OCI-M2 (cell line): ENCODE data around the gene NPTXR.

Experiments
- DNase-seq: peaks from one replicate; lab custom pipeline; 2025; ENCODE audit not compliant: unreplicated experiment; lab: John Stamatoyannopoulos, UW

Gene NPTXR

DNA sequence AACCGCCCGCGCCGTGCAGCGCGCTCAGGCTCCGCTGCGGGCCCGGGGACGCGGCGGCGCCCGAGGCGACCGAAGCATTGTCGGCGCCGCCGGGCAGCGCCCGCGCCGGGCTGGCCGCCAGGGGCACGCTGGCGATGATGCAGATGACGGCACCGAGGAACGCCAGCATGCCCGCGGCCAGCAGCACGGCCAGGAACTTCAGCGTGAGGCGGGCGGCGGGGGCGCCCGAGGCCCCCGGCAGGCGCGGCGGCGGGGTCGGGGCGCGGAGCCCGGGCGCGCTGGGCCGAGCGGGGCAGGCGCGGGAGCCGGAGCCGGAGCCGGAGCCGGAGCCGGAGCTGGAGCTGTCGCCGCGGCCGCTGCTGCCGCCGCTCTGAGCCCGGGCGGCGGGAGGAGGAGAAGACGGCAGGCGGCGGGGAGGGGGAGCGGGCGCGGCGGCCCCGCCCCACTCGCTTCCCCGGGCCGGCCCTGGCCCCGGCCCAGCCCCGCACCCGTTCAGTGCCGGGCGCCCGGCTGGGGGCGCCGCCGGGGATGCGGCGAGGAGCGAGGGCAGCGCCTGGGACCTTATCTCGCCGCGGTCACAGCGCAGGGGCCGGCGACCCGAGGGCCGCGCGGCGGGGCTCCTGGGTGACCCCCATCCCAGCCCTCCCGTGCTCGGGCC lies at the start of gene NPTXR:
Gene NPTXR, minus strand, starts transcription at position 372 of the 658 bp plus-strand sequence.
- DNase-seq, result no peak

DNA sequence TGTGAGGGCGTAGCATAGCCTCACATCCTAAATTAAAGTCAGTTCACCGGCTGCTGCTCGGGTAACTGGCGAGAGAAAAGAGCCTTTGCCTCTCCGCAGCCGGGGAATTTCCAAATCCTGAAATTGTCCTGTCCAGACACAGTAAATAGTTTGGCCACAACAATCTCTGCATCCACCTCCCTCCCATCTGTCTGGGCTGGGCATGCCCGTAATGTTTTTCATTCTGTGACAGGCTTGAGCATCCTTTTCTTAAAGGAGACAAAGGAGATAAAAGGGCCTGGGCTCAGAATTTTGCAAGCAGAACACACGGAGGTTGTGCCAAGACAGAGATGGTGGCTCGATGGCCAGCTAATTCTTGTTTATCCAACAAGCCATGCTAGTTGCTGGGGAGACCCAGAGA lies 47.4 kb upstream of the NPTXR start:
- DNase-seq, result no peak

DNA sequence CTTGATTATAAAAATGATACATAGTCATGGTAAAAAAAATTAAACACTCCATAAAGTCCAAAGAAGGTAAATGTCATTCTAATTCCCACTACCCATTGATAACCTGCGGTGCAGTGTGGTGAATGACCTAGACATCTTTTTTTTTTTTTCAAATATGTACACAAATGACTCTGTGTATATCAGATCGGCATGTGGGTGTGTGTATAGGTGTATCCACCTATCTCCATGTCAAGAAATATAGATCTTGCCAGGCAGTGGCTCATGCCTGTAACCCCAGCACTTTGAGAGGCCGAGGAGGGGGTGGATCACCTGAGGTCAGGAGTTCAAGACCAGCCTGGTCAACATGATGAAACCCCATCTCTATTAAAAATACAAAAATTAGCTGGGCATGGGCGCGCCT lies 46.5 kb upstream of the NPTXR start:
- DNase-seq, result no peak

DNA sequence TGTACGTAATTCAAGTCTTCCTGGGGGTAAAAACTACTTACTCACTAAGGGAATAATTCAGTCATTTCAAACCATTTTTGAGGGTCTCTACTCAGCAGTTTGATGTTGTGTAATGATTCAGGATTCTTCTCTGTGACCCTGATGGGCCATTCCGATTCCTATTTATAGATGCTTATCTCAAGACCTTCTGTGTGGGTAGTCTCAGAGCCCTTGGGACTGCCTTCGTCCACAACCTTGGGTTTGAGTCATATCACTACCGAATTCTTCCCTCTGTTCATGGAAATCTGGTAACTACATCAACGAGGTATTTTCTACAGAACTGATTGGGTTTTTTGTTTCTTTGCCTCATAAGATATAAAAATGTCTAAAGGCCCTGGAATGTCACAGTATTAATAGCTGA lies 42.5 kb upstream of the NPTXR start:
- no peak for DNase-seq

DNA sequence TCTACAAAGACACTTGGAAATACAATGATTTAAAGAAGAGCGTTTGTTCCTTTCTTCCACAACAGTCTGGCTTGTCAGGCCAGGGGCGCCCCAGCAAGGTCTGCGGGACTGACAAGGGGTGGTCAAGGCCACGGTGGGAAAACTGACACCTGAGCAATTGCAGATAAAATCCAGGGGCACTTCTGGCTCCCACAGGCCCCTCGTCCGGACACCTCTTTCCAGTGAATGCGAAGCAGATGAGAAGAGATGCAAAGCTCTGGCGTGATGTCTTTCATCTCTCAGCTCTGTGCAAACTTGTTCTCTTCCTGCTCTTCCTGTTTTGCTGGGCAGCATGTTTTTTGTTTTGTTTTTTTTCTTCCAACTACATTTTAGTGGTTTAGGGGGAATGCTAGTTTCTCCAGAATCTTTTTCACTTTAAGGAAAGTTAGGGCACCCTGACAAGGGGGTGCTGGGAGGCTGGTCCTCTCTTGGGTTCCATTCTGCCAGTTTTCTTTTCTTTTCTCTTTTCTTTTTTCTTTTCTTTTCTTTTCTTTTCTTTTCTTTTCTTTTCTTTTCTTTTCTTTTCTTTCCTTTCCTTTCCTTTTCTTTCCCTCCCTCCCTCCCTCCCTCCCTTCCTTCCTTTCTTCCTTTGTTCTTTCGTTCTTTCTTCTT lies 39.3 kb upstream of the NPTXR start:
- no peak for DNase-seq

DNA sequence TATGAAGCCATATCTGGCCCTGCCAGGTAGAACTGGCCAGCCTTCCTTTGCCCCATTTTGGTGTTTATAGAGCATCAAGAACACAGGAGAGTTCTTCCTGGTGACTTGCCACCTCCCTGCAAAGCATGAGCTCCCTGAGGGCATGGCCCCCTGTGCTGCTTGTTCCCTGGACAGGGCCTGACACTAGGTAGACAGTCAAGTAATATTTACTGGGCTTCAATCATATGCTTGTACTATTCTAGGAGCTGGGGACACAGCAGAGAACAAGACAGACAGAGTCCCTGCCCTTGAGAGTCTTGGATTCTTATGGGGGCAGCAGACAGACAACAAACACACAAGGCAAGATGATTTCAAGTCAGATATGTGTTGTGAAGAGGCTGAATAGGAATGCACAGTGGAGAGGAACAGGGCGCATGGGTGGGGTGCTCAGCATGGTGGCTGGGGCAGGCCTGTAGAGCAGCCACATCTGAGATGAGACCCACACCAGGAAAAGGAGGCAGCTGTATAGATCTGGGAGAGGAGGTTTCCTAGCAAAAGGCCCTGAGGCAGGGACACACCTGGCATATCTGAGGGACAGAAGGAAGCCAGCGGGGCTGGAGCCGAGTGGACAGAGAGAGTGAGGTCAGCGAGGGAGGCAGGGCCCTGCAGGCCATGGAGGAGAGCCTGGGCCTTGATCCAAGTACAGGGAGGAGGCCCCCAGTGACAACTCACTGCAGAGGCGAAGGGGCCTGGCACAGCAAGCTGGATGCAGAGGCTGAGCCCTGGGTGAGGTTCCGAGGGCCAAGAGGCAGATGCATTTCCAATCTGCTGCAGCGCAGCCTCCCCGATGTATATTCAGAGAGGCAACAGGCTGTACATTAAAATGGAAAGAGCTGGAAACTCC lies 38.4 kb upstream of the NPTXR start:
- no peak for DNase-seq

DNA sequence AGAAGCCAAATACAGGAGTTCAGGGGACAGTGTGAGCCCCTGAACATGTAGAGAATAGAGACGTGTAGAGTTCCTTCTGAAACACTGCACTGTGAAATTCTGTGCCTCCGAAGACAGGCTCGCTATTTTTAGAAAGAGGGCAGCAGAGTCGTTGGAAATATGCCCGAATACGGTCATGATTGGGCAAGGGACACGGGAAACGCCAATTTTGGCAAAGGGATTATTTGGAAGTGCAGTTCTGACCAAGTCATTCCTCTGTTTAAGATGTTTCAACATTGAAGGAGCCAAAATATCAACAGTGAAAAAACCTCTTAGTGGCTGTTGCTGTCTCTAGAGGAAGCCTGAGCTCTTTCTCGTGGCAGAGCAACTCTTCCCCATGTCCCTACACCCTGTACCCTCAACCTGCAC lies 37.6 kb upstream of the NPTXR start:
- no peak for DNase-seq

DNA sequence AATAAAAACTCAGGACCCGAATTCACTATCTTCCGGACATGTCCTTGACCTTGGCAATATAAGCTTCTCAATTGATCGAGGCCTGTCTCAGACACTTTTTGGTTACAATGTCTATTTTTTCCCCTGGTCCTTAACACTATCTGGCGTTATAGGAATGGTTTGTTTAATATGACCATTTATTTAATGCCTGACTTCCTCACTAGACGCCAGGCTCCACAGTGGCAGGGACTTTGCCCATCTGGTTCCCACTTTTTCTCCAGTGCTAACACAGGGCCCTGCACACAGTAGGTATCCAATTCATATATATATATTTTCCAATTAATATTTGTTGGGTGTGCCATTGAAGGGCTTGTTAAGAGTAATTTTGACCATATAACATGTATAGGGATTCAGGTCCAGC lies 36.1 kb upstream of the NPTXR start:
- no peak for DNase-seq

DNA sequence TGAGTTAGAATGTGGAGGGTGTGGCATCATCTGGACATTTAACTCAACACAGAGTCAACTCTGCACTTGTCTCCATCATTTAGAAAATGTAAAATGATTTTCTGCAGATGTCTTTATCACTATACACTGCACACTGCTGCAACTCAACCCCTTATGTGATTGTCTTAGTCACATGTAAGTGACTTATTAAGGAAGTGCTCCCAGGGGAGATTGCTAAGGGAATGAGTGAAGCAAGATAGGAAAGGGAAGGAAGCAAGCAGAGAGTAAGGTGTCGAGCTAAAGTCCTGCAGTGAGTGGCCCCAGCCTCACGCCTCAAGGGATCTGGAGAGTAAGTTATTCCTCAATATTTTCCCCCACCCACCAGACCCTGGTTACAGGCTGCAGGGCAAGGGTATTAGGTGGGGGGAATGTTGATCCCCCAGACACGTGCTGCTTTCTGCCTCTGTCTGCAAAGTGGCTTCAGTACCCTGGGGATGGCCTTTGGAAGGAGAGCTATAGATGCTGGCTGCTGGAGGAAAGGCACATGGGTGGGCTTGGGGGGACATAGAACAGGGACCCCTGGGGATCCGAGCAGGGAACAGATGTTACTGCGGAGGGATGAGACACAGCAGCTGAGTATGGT lies 35.4 kb upstream of the NPTXR start:
- no peak for DNase-seq

DNA sequence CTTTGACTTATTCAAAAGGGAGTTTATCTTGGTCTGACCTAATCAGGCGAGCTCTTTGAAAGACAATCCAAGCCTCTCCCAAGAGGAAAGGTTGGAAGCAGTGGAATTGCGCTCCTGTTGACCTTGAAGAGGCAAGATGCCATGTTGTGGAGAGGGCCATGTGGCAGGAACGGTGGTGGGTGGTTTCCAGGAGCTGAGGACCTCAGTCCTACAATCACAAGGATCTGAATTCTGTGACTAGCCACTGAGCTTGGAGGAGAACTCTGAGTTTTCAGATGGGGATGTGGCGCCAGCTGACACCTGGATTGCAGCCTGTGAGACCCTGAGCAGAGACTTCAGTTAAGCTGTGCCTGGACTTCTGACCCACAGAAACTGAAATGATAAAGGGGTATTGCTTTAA lies 34.2 kb upstream of the NPTXR start:
- DNase-seq, result no peak

DNA sequence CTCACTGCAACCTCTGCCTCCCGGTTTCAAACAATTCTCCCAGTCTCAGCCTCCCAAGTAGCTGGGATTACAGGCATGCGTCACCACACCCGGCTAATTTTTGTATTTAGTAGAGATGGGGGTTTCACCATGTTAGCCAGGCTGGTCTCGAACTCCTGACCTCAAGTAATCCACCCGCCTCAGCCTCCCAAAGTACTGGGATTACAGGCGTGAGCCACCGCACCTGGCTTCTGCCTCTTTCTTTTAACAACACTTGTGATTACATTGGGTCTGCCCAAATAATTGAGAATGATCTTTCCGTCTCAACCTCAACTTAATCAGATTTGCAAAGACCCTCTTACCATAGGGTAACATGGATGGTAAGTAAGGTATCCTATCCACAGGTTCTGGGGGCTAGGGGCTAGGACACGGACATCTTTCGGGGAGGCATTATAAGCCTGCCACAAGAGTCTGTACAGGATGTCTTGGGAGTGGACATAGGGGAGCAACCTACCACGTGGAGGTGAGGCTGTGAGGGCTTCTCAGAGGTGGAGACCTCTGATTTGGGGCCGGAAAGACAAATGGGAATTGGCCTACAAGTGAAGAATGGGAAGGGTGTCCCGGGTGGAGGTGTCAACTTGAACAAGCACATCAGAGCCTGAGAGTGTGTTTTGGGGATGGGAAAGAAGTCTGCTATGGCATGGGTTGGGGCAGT lies 30.8 kb upstream of the NPTXR start:
- DNase-seq, result no peak

DNA sequence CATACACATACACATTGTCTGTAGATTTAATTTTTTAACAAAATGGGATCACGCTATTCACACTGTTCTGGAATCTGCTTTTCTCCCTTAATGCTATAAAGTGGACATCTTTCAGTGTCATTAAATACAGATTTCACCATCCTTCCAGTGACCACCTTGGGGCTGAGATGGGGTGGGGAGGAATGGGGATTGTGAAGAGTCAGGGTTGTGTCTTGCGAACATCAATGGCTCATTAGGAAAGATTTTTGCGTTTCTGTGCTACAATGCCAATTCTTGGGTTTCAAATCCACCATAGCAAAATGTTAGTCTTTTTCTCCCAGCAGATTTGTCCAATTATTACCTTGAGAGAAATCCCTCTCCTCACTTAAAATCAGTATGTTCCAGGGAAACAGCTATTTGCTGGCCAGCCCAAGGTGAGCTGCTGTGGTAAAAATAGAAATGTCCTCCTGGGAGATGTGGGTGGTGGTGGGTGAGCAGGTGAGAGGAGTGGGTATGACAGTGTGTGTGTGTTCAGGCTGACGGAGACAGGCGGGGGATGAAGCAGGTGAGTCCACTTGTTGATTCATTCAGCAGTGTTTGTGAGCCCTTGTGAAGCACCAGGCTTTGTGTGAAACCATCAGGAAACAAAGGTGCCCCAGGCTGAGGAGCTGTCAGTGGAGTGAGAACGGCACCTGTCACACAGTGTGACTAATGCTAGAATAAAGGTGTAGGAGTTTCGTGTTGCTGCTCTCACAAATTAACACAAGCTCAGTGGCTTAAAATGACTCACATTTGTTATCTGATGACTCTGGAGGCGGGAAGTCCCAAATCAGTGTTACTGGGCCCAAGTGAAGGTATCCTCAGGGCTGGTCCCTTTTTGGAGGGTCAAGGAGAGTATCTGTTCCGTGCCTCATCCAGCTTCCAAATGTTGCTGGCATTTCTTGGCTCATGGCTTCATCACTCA lies 29.9 kb upstream of the NPTXR start:
- no peak for DNase-seq

DNA sequence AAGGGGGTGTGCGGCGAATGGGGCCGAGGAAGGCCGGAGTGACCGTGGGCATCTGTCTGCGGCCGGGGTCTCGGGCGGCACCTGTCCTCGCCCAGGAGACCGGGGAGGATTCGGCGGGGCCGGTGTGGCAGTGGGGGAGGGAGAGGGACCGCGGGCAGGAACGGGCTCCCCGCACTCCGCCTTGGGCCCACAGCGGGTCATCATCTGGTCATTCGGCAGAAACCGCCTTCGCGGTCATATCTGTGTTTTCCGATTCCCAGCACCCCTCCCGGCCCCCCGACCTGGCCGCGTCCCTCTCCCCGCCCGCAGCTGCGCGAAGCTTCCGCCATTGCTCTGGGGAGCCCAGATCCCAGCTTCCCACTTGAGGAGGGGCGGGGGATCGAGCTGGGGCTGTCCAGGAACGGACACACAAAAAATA lies 29.0 kb upstream of the NPTXR start:
- no peak for DNase-seq

DNA sequence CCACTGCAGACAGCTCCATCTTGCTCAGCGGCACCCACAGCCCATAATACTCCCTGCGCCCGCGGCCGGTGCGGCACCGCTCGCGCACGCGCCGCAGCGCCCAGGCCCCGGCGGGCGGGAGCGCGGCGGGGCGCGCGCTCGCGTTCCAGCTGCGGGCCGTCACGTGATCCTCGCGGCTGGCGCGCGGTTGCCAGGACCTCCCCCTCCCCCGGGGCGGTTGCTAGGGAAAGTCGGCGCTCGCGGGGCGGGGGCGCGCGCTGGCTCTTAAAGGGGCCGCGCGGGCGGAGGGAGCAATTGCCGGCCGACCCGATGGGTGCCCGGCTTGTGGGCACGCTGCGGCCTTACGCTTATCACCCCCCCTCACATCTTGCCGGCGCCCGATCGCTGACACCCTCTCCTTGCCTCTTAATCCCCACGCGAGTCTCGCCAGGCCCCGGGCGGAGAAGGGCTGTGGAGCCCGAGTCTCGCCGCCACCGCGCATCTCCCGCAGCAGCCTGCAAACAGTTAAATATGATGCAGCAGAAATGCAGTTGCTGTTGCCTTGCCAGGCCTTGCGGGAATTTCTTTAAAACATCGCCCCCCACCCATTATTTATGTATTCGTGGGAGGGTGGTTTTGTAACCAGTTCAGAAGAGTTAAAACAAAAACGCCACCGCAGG lies 28.5 kb upstream of the NPTXR start, which contains the start of gene CBX6:
Gene CBX6, minus strand, starts transcription at position 45 of the 659 bp plus-strand sequence. Its CDS starts 26 bp downstream, at position 19.
- DNase-seq, result peak; percentile 11

DNA sequence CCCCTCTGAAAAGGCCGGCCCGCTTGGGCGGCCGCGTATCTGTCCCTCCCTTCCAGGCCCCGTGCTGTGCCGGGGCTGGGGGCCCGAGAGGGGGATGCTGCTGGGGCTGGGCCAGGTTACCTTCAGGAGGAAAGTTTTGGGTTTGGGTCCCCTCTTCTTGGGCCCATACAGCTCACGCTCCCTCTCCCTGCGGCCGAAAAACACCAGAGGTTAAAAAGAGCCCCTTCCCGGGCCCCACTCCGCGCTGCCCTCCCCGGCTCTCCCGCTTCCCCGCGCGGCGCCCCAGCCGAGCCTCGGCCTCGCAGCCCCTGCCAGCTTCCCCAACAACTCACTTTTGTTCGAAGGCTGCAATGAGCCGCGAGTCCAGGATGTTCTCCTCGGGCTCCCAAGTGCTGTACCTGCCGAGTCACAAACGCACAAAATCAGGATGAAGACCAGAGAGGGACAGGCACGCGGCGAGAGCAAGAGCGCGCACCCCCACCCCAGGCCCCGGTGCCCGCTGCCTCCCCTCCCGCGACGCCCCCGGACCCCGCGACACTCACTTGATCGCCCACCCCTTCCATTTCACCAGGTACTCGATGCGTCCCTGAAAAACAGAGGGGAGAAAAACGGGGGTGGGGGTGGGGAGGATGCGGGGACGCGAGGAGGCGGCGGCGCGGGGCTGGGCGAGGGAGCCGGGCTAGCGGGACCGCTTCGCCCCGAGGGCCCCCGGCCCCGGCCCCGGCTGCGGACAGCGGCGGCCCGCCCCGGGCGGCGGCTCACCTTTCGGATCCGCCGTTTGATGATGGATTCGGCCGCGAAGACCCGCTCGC lies 27.7 kb upstream of the NPTXR start:
- no peak for DNase-seq

DNA sequence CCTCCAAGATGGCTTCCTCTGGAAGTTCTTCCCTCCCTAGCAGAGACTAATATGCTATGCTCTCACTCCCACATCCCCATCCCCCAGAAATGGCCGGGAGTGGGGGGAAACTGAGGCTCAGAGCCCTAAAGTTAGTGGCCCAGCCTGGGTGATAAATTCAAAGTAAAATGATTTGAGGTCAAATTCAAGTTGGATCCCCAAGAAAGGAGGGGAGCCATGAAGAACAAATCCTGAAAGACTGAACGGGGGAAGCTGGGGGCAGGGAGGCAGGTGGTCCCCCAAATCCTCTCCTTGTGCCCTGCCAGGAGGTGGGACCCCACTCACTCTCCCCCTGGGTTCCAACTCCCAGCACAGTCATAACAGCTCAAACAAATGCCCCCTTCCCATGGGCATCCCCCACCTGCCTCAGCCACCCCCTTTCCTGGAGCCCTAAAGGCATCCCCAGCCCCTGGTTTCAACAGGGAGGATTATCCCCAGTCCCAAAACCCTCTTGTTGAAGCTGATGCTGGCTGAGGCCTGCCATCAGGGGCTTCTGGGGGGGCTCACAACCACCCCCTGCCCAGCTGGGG lies 27.0 kb upstream of the NPTXR start:
- DNase-seq, result no peak

DNA sequence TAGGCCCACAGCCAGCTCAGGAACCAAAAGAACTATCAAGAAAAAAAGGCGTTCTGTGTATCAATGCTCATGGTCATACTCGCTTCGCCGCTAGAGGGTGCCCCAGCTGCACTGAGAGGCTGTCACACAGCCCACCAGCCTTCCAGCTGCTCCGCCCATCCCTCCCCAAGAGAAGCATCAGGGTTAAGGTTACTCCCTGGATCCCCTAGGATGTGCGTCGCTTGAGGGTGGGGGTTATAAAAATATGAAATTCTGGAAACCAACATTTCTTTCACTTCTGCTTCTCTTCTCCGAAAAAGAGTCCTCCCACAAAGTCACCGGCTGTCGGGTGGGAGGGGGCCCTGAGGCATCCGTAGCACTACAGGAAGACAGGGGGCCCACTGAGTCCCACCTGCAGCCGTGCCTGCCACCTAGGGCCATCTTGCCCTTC lies 26.5 kb upstream of the NPTXR start:
- peak; percentile 23 for DNase-seq

DNA sequence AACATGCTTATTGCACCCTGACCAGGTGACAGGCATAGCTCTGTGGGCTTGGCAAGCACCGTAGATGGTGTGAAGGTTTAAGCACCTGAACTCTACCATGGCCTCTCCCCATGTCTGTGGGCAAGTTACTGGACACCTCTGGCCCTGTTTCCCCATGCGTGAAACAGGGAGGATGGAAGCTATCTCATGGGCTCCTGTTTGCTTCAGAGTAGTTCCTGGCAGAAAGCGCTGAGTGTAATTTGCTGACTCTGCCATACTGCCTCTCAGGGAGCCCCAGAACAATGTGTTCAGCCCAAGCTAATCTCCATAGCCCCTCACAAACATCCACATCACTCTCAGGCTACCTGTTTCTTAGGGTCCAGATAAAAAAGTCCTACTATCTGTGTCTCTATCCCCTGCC lies 25.8 kb upstream of the NPTXR start:
- no peak for DNase-seq
